Stimulated activated CD4-positive, alpha-beta T cell treated with anti-CD3 and anti-CD28 coated beads, Interleukin-12 subunit alpha, Interleukin-12 subunit beta, amount 100 ng/mL, for 24 hours (primary cell): ENCODE results near the gene CERS4.
"Not testable (repeated sequence)": the region's sequence is repeated elsewhere in the genome, so short reads cannot be mapped to it uniquely, and the experiment has no call there.

Experiments
- DNase-seq, 2 experiments: peaks; one replicate each; pipeline ENCODE4 v3.0.0-alpha.2; 2020; ENCODE audit warnings: low read depth in 2 of 2

Gene CERS4, protein sequence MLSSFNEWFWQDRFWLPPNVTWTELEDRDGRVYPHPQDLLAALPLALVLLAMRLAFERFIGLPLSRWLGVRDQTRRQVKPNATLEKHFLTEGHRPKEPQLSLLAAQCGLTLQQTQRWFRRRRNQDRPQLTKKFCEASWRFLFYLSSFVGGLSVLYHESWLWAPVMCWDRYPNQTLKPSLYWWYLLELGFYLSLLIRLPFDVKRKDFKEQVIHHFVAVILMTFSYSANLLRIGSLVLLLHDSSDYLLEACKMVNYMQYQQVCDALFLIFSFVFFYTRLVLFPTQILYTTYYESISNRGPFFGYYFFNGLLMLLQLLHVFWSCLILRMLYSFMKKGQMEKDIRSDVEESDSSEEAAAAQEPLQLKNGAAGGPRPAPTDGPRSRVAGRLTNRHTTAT

DNA sequence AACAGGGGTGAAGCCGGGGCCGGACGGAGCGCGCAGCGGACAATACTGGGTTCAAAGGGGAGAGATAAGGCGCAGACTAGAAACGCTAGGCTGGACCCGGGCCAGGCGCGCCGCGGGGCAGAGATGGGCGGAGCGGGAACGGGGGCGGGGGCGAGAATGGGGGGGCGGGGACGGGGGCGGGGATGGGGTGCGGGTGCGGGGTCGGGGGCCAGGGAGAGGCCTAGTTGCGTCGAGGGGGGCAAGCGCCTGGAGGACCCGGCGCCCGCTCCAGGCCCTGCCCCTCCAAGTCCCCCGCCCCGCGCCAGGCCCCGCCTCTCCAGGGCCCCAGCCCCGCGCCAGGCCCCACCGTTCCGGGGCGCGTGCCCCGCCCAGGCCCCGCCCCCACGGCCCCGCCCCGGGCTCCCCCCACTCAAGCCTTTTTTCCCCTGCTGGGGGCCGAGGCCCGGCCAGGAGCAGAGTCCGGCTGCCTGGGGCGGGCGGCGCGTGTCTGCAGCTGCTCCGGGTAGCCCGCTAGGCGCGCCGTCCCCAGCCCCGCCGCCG, at the start of gene CERS4:
Gene CERS4, plus strand, starts transcription at position 449 of the 540 bp plus-strand sequence. CDS start 41,707 bp downstream, outside the sequence.
- DNase-seq = peak; percentile 48 to 70

DNA sequence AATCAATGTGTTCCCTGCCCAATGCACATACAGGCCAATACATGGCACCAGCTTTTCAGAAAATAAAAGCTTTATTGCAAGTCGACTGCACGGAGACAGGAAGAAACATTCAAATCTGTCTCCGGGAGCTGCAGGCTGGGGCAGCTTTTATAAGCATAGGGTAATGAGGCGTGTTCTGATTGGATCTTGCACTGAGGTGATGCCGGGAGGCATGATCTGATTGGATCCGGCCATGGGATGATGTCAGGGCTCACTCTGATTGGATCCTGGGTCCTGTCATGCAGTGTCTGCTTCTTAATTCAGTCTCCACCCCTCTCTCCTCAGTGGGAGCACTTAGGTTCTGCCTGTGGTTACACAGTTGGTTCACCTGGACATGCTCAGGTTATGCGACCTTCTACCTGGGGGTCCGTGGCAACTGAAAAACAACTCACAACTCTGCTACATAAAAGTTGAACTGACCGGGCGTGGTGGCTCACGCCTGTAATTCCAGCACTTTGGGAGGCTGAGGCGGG, 48.0 kb upstream of the CERS4 start:
- DNase-seq = no peak

DNA sequence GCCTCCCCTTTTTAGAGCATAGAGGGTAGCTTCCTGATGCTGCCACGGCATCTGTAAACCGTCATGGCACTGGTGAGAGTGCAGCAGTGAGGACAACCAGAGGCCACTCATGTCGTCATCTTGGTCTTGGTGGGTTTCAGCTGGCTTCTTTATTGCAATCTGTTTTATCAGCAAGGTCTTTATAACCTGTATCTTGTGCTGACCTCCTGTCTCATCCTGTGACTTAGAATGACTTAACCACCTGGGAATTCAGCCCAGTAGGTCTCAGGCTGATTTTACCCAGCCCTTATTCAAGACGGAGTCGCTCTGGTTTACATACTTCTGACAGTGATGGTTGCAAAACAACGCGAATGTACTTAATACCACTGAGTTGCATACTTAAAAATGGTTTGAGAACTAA, 45.4 kb upstream of the CERS4 start:
- DNase-seq = no peak

DNA sequence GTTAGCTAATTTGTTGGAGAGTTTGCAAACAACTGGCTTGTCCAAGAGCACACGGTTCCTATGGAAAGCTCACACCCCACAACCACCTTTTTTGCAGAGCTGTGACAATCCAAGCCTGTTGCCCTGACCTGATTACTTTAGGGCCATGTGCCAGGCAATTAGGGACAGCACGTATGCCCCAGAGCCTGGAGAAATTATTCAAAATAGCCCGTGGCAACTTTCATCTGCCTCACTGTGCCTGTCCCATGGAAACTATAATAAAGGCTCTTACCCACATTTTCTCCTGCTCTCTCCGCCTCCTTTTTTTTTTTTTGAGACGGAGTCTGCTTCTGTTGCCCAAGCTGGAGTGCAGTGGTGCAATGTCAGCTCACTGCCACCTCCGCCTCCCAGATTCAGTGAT, 41.2 kb upstream of the CERS4 start:
- no peak for DNase-seq

DNA sequence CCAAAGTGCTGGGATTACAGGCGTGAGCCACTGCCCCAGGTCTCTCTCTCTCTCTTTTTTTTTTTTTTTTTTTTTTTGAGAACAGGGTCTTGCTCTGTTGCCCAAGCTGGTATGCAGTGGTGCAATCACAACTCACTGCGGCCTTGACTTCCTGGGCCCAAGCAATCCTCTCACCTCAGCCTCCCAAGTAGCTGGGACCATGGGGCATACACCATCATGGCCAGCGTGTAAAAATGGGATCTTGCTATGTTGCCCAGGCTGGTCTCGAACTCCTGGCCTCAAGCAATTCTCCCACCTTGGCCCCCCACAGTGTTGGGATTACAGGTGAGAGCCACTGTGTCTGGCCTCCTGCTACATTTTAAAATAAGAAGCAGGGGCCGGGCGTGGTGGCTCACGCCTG, 40.6 kb upstream of the CERS4 start:
- DNase-seq = no peak

DNA sequence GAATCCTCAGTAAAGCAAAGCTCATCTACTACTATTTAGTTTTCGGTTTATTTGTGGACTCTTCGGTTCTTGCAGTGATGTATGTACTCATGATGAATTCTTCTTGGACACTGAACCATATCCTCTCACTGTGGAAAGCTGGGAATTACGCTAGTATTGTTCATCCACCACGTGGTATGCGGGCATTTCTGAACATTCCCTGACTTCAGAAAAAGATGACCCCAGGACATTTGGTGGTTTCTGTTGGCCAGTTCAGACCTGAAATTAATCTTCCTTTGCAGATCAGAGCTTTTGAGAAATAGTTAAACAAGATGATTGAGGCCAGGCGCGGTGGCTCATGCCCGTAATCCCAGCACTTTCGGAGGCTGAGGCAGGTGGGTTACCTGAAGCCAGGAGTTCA, 34.5 kb upstream of the CERS4 start:
- no peak for DNase-seq

DNA sequence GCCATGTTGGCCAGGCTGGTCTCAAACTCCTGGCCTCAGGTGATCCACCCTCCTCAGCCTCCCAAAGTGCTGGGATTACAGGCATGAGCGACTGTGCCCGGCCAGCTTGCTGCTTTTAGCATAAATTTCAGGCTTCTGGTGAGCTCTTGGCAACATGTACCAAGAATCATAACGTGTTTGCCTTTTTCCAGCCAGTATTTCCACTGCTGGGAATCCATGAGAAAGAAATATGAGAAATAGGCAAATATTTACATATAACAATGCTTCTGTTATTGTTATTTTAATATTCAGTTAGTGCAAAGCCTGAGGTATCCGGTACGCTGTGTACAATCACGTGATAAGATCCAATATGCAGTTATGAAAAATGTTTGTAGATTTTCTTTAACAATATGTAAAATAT, 29.2 kb upstream of the CERS4 start:
- no peak for DNase-seq

DNA sequence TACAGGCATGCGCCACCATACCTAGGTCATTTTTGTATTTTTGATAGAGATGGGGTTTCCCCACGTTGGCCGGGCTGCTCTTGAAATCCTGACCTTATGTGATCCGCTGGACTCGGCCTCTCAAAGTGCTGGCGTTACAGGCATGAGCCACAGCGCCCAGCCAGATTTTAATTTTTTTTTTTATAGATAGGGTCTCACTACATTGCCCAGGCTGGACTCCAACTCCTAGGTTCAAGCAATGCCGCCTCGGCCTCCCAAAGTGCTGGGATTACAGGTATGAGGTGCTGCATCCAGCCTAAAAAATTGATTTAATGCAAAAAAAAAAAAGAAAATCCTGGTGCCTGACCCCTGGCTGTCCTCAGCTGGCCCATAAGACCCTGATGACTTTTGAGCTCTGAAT, 24.9 kb upstream of the CERS4 start:
- no peak for DNase-seq

DNA sequence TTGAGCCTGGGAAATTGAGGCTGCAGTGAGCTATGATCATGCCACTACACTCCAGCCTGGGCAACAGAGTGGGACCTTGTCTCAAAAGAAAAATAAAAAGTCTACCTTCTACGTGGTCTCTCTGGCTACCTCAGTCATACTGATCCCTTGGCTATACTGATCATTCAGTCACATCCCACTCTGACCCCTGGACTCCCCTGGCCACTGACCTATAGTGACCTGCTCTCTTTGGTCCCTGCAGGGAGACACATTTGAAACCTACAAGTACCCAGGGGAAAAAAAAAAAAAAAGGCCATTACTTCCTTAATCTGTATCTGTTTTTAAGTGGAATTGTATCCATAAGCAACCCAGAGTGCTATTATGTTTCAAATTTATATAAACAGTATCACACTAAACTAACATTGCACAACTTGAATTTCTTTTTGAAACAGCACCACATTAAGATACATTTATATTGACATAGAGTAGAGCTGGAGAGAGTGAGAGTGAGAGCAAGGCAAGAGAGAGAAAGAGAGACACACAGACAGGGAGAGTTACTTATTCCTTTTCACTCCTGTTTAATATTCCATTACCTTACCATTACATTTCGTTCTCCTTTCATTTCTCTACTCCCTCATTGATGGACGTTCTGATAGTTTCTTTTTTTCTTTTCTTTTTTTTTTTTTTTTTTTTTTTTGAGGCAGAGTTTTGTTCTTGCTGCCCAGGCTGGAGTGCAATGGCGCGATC, 23.7 kb upstream of the CERS4 start:
- DNase-seq = no peak

DNA sequence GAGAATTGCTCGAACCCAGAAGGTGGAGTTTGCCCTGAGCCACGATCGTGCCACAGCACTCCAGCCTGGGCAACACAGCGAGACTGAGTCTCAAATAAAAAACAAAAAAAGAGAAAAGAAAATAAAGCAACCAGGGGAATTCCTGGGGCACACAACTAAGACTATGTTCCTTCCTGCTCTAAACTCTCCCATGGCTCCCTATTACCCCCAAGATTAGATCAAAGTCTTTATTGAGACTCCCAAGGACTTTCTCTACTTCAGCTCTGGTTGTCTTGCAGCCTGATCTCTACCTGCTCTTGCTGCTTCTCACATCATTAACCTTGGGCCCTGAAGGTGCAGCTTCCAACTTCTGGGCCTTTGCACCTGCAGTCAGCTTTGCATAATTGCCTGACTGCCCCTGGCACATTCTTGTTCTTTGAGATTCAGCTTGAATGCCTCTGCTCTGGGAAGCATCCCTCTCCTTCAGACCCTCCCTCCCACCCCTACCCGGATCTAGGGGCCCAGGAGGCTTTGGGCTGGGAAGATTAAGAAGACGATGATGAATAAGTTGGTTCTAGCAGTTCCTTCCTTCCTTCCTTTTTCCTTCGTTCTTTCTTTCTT, 16.8 kb upstream of the CERS4 start:
- DNase-seq = no peak

DNA sequence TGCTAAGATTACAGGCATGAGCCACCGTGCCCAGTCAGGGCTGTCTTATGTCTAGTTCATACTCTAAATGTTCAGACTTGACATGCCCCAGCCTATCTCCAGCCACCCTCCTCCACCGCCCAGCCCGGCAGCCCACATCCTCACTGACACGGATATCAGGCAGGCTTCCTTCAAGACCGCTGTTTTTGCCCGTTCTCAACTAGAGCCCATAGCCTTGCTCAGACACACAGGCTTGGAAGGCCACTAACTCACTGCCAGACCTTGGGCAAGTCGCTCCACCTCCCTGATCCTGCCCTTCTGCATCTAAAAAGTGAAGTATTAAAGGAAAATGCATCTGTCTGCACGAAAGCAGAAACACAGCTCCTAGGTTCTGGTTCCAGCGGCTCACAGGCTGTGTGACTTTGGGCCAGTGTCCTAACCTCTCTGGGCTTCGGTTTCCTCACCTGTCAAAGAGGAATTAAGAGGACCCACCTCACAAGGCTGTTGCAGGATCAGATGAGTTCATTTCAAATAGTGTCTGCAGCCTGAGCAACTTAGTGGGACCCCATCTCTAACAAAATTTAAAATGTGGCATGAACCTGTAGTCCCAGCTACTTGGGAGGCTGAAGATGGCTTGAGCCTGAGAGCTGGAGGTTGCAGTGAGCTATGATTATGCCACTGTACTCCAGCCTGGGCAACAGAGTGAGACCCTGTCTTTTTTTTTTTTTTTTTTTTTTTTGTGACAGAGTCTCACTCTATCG, 14.5 kb upstream of the CERS4 start:
- DNase-seq = no peak

DNA sequence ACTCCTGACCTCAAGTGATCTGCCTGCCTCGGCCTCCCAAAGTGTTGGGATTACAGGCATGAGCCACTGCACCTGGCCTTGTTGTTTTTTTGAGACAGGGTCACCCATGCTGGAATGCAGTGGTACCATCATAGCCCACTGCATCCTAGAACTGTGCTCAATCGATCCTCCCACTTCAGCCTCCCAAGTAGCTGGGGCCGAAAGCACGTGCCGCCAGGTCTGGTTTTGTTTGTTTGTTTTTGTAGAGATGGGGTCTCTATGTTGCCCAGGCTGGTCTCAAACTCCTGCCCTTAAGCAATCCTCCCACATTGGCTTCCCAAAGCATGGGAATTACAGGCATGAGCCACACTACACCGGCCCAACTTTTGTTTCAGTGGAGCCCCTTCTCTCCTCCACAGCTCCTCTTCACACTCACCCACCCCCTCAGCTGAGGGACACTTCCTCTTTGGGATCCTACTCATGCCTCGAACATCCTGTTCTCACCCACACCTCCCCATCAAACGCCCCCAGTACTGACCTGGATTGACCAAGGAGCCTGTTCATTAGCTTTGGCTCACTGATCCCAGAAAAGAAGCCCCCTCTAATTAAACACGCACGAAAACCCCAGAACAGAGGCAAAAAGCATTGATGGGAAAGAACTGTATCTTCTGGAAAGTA, 12.8 kb upstream of the CERS4 start:
- DNase-seq = no peak

DNA sequence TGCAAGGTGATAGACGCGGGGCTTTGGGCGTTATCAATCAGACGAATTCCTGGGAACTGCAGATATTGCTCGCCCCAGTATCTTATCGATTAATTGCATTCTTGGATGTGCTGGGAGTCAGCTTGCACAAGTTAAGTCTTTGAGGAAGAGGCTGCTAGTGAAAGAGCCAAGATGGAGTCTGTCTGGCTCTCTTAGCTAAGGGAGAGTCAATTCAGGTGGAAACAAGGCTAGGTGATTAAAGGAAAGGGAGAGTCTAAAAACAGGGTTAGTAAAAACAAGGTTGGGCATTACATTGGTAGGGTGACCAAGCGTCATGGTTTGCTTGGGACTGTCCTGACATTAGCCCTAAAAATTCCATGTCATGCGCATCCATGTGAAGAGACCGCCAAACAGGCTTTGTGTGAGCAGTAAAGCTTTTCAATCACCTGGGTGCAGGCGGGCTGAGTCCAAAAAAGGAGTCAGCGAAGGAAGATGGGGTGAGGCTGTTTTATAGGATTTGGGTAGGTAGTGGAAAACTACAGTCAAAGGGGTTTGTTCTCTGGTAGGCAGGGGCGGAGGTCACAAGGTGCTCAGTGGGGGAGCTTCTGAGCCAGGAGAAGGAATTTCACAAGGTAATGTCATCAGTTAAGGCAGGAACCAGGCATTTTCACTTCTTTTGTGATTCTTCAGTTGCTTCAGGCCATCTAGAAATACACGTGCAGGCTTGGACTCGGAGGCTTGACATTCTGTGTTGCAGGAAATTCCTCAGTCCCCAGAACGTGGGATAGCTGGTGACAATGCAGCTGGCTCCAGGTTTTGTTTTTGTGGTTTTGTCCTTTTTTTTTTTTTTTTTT, 5.7 kb upstream of the CERS4 start:
- DNase-seq = not testable (repeated sequence)

DNA sequence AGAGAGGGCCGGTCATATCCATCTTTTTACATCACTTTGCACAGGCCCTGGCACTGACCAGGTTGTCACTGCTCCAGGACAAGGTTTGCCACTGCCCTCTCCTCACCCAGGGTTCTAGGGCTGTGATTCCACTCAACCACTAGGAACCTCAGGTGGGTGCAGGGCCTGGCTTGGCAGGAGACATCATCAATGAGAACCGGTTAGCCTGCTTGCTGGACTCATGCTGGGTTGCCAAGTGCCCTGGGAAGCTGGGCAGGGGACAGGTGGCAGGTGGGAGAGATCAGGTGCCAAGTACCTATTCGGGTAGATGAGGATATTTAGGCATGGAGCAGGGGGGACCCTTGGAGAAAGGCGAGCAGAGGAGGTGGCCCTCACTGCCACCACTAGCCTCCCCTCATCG, 4.2 kb upstream of the CERS4 start:
- no peak for DNase-seq

DNA sequence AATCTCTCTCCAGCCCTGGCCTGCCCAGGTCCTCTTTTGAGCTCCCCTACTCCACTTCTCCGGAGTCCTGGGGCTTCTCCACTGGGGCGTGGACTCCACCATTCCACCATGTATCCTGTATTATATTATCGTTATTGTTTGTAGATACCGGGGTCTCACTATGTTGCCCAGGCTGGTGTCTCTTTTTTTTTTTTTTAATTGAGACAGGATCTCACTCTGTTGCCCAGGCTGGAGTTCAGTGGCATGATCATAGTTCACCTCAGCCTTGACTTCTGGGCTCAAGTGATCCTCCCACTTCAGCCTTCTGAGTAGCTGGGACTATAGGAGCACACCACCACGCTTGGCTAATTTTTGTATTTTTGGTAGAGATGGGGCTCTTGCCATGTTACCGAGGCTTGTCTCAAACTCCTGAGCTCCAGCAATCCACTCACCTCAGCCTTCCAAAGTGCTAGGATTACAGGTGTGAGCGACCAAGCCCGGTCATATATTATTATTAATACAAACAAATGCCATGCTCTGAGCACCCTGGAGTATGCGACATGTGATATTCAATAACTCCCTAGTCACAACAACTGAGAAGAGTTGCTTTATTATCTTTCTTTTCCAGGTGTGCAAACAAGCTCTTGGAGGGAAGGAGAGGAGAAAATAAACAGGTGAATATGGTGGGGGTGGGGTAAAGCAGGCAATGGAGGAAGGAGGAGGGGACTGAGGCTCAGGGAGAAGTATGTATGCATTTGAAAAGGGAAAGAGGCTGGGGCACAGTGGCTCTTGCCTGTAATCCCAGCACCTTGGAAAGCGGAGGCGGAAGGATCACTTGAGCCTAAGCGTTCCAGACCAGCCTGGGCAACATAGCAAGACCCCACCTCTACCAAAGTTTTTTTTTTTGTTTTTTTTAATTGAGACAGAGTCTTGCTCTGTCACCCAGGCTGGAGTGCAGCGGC, 2.8 kb upstream of the CERS4 start:
- DNase-seq = no peak

DNA sequence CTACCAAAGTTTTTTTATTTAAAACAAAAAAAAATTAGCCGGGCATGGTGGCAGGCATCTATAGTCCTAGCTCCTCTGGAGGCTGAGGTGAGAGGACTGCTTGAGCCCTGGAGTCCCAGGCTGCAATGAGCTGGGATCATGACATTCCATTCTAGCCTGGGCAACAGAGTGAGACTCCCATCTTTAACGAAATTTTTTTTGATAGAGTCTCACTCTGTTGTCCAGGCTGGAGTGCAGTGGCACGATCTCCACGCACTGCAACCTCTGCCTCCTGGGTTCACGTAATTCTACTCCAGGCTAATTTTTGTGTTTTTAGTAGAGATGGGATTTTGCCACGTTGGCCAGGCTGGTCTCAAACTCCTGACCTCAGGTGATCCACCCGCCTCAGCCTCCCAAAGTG, 1.8 kb upstream of the CERS4 start:
- DNase-seq = not testable (repeated sequence)

DNA sequence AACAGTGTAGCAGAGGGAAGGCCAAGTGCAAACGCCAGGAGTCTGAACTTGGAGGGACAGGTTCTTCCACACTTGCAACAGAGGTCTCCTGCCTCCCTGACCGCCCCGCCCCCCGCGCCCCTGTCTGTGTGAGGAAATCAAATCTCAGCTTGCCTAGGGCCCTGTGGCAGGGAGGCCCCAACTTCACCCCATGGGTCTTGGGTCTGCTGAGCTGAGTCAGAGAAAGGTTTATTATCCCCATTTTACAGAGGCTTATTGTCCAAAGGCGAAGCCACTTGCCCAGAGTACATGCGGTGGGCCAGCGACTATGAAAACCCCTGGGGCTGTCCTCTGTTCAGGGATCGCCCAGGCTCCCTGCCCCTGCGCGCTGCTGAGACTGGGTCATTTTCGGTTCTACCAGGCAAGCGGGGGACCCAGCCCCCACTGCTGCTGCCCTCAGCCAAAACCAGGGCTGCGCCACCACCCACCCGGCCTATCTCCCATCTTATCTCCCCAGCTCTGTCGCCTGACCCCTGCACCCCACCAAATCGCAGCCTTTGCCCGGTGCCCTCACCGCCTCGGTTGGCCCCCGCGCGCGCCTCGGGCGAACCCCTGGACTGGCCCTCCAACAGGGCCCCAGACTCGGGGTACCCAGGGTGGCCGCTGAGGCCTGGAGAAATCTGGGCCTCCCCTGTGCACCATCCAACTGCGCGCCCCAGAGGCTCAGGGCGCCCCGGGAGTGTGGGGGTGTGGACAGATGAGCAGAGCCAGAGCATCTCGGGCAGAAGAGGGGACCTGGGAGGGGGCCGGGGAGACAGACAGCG, 850 bp upstream of the CERS4 start:
- DNase-seq = no peak
